Endometrial microvascular endothelial cells (primary cell): ENCODE data around the gene SOX15. TPM values are rescaled to one million over a fixed set of nuclear protein-coding genes. Genes with fewer than 3 reads are reported as not detected.

Experiments used
- in situ Hi-C: cut with HindIII; loops from 2 replicates; pipeline ENCODE4 v1.10.0; 2017; ENCODE audit warnings: low sequenced_read_pairs, low pct_unique_long_range_greater_than_20kb; ENCODE audit errors: inconsistent ontology term
- total RNA-seq: library from RNA; depleted of rRNA; stranded (reverse); fragments of >200 nt; gene quantifications from one replicate; pipeline ENCODE4 v1.2.3, GENCODE V29; 2015; ENCODE audit errors: inconsistent ontology term

SOX15 gene
- total RNA-seq, 1 donor from 2014 or later, result not detected

- in situ Hi-C loops, result loop anchor here (25.0 kb wide), 1 partner anchor 99 kb away; no protein-coding TSS in a partner anchor
Observed at GRCh38 chr17:7561028-7561575, 28.8 kb downstream of the SOX15 start.

- in situ Hi-C loops, result loop anchor here (25.0 kb wide), 1 partner anchor 98 kb away; no protein-coding TSS in a partner anchor
Observed at GRCh38 chr17:7560172-7561027, 29.5 kb downstream of the SOX15 start.

GRCh38 chr17:7559320-7560171 lies 30.3 kb downstream of the SOX15 start:
- in situ Hi-C loops, result loop anchor here (25.0 kb wide), 1 partner anchor 97 kb away; no protein-coding TSS in a partner anchor

GRCh38 chr17:7558544-7559319 lies 31.2 kb downstream of the SOX15 start, which contains the start of gene TNFSF13:
Gene TNFSF13 (plus strand): TSS chr17:7558750. CDS start chr17:7559040, 290 bp downstream.
- in situ Hi-C loops, result loop anchor here (25.0 kb wide), 1 partner anchor 96 kb away; no protein-coding TSS in a partner anchor

GRCh38 chr17:7557775-7558543 lies 31.9 kb downstream of the SOX15 start:
- in situ Hi-C loops, result loop anchor here (25.0 kb wide), 1 partner anchor 96 kb away; no protein-coding TSS in a partner anchor

GRCh38 chr17:7557147-7557764 lies 32.6 kb downstream of the SOX15 start:
- in situ Hi-C loops, result loop anchor here (25.0 kb wide), 1 partner anchor 95 kb away; no protein-coding TSS in a partner anchor

GRCh38 chr17:7556627-7557026 lies 33.3 kb downstream of the SOX15 start:
- in situ Hi-C loops, result loop anchor here (25.0 kb wide), 1 partner anchor 94 kb away; no protein-coding TSS in a partner anchor

- in situ Hi-C loops, result loop anchor here (25.0 kb wide), 1 partner anchor 93 kb away; no protein-coding TSS in a partner anchor
Observed at GRCh38 chr17:7555320-7555948, 34.5 kb downstream of the SOX15 start.

- in situ Hi-C loops, result loop anchor here (25.0 kb wide), 1 partner anchor 91 kb away; no protein-coding TSS in a partner anchor
Observed at GRCh38 chr17:7553356-7553755, 36.5 kb downstream of the SOX15 start.

- in situ Hi-C loops, result loop anchor here (25.0 kb wide), 1 partner anchor 90 kb away; no protein-coding TSS in a partner anchor
Observed at GRCh38 chr17:7552621-7553051, 37.3 kb downstream of the SOX15 start.

- in situ Hi-C loops, result loop anchor here (25.0 kb wide), 1 partner anchor 89 kb away; no protein-coding TSS in a partner anchor
Observed at GRCh38 chr17:7551396-7551795, 38.5 kb downstream of the SOX15 start.

GRCh38 chr17:7550344-7550743 lies 39.5 kb downstream of the SOX15 start:
- in situ Hi-C loops, result loop anchor here (25.0 kb wide), 1 partner anchor 88 kb away; no protein-coding TSS in a partner anchor

- in situ Hi-C loops, result loop anchor here (25.0 kb wide), 1 partner anchor 87 kb away; no protein-coding TSS in a partner anchor
Observed at GRCh38 chr17:7549401-7550055, 40.4 kb downstream of the SOX15 start.

GRCh38 chr17:7548585-7549400 lies 41.1 kb downstream of the SOX15 start, which contains the start of gene TNFSF12:
Gene TNFSF12 (plus strand): TSS chr17:7549058. CDS start chr17:7549154, 96 bp downstream.
- in situ Hi-C loops, result no loop called here

- in situ Hi-C loops, result no loop called here
Observed at GRCh38 chr17:7544911-7545310, 45.0 kb downstream of the SOX15 start.
